ENCODE results near the gene AFAP1.

GRCh38 chr4:7717946-7718490, 221.6 kb downstream of the AFAP1 start:
- TF ChIP-seq, protein P1, sequence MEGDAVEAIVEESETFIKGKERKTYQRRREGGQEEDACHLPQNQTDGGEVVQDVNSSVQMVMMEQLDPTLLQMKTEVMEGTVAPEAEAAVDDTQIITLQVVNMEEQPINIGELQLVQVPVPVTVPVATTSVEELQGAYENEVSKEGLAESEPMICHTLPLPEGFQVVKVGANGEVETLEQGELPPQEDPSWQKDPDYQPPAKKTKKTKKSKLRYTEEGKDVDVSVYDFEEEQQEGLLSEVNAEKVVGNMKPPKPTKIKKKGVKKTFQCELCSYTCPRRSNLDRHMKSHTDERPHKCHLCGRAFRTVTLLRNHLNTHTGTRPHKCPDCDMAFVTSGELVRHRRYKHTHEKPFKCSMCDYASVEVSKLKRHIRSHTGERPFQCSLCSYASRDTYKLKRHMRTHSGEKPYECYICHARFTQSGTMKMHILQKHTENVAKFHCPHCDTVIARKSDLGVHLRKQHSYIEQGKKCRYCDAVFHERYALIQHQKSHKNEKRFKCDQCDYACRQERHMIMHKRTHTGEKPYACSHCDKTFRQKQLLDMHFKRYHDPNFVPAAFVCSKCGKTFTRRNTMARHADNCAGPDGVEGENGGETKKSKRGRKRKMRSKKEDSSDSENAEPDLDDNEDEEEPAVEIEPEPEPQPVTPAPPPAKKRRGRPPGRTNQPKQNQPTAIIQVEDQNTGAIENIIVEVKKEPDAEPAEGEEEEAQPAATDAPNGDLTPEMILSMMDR (tag by site-specific recombination; IDR thresholded peaks at IDR 0.05): no peak
- TF ChIP-seq, protein P2, sequence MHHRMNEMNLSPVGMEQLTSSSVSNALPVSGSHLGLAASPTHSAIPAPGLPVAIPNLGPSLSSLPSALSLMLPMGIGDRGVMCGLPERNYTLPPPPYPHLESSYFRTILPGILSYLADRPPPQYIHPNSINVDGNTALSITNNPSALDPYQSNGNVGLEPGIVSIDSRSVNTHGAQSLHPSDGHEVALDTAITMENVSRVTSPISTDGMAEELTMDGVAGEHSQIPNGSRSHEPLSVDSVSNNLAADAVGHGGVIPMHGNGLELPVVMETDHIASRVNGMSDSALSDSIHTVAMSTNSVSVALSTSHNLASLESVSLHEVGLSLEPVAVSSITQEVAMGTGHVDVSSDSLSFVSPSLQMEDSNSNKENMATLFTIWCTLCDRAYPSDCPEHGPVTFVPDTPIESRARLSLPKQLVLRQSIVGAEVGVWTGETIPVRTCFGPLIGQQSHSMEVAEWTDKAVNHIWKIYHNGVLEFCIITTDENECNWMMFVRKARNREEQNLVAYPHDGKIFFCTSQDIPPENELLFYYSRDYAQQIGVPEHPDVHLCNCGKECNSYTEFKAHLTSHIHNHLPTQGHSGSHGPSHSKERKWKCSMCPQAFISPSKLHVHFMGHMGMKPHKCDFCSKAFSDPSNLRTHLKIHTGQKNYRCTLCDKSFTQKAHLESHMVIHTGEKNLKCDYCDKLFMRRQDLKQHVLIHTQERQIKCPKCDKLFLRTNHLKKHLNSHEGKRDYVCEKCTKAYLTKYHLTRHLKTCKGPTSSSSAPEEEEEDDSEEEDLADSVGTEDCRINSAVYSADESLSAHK (tag by site-specific recombination; IDR thresholded peaks at IDR 0.05): no peak
- TF ChIP-seq ZEB2 (tag by site-specific recombination; IDR thresholded peaks at IDR 0.05): no peak
- TF ChIP-seq ZNF529 (tag by site-specific recombination; IDR thresholded peaks at IDR 0.05; ENCODE audit: insufficient replicate concordance): no peak
- TF ChIP-seq, protein P3, sequence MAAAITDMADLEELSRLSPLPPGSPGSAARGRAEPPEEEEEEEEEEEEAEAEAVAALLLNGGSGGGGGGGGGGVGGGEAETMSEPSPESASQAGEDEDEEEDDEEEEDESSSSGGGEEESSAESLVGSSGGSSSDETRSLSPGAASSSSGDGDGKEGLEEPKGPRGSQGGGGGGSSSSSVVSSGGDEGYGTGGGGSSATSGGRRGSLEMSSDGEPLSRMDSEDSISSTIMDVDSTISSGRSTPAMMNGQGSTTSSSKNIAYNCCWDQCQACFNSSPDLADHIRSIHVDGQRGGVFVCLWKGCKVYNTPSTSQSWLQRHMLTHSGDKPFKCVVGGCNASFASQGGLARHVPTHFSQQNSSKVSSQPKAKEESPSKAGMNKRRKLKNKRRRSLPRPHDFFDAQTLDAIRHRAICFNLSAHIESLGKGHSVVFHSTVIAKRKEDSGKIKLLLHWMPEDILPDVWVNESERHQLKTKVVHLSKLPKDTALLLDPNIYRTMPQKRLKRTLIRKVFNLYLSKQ (tag by site-specific recombination; IDR thresholded peaks at IDR 0.05; ENCODE audit: borderline replicate concordance): no peak
- TF ChIP-seq TCF7L2 (IDR thresholded peaks at IDR 0.05; ENCODE audit: borderline replicate concordance, low read depth, low read length): no peak
